ENCODE results near the gene KRTAP20-4.

Gene KRTAP20-4

GRCh38 chr21:30615199-30615598 is 5.2 kb upstream of the KRTAP20-4 start:
- Mint-ChIP-seq H3K36me3 (ENCODE audit: low read depth) (no peaks in the 10 kb centered on the region), H3K4me3 (no peak overlapping the region), H3K9me3 (peaks cover 3% of the 10 kb centered on the region), H3K27ac (no peak overlapping the region), H3K4me1 (no peaks in the 10 kb centered on the region), H3K27me3 (ENCODE audit: low read depth) (no peaks in the 10 kb centered on the region)
- TF ChIP-seq CTCF (IDR thresholded peaks at IDR 0.05; ENCODE audit: unreplicated experiment in 3 of 3), result no peak

- Mint-ChIP-seq H3K36me3 (ENCODE audit: low read depth) (no peaks in the 10 kb centered on the region), H3K27me3 (ENCODE audit: low read depth) (no peaks in the 10 kb centered on the region), H3K4me1 (no peaks in the 10 kb centered on the region), H3K4me3 (no peak within 1 kb of the TSS), H3K9me3 (peaks cover under 1% of the 10 kb centered on the region), H3K27ac (no peak within 1 kb of the TSS)
- no peak for TF ChIP-seq CTCF (IDR thresholded peaks at IDR 0.05; ENCODE audit: unreplicated experiment in 3 of 3)
Measured at GRCh38 chr21:30616125-30616524, 4.3 kb upstream of the KRTAP20-4 start, which contains the start of gene KRTAP20-1. Gene KRTAP20-1 (plus strand): TSS chr21:30616425. CDS start chr21:30616455, 30 bp downstream.

GRCh38 chr21:30620080-30620479 is 347 bp upstream of the KRTAP20-4 start:
- no peak for TF ChIP-seq CTCF (IDR thresholded peaks at IDR 0.05; ENCODE audit: unreplicated experiment in 3 of 3)
- no peak overlapping the region for H3K4me3 Mint-ChIP-seq
- H3K9me3 Mint-ChIP-seq, result no peaks in the 10 kb centered on the region
- H3K36me3 Mint-ChIP-seq (ENCODE audit: low read depth), result no peaks in the 10 kb centered on the region
- H3K27ac Mint-ChIP-seq, result no peak overlapping the region
- H3K4me1 Mint-ChIP-seq, result no peaks in the 10 kb centered on the region
- no peaks in the 10 kb centered on the region for H3K27me3 Mint-ChIP-seq (ENCODE audit: low read depth)

- Mint-ChIP-seq H3K4me3 (no peak overlapping the region), H3K4me1 (no peaks in the 10 kb centered on the region), H3K27ac (no peak overlapping the region), H3K36me3 (ENCODE audit: low read depth) (no peaks in the 10 kb centered on the region), H3K27me3 (ENCODE audit: low read depth) (no peaks in the 10 kb centered on the region), H3K9me3 (peaks cover 2% of the 10 kb centered on the region)
- no peak for TF ChIP-seq CTCF (IDR thresholded peaks at IDR 0.05; ENCODE audit: unreplicated experiment in 3 of 3)
Measured at GRCh38 chr21:30623362-30623761, 2.9 kb downstream of the KRTAP20-4 start.

- TF ChIP-seq CTCF (IDR thresholded peaks at IDR 0.05; ENCODE audit: unreplicated experiment in 3 of 3), result no peak
- Mint-ChIP-seq H3K27ac (no peak overlapping the region), H3K4me1 (no peaks in the 10 kb centered on the region), H3K4me3 (no peak overlapping the region), H3K27me3 (ENCODE audit: low read depth) (no peaks in the 10 kb centered on the region), H3K9me3 (peaks cover 2% of the 10 kb centered on the region), H3K36me3 (ENCODE audit: low read depth) (no peaks in the 10 kb centered on the region)
Measured at GRCh38 chr21:30625449-30626165, 5.2 kb downstream of the KRTAP20-4 start.

GRCh38 chr21:30628109-30628508 is 7.7 kb downstream of the KRTAP20-4 start:
- H3K9me3 Mint-ChIP-seq, result peaks cover 2% of the 10 kb centered on the region
- TF ChIP-seq CTCF (IDR thresholded peaks at IDR 0.05; ENCODE audit: unreplicated experiment in 3 of 3), result no peak

More at GRCh38 chr21:30628109-30628508, 7.7 kb downstream of the KRTAP20-4 start:
- Mint-ChIP-seq H3K27ac (no peak overlapping the region), H3K36me3 (ENCODE audit: low read depth) (no peaks in the 10 kb centered on the region), H3K4me3 (no peak overlapping the region), H3K27me3 (ENCODE audit: low read depth) (no peaks in the 10 kb centered on the region), H3K4me1 (no peaks in the 10 kb centered on the region)
